ENCODE results near the gene GLIPR1L1. TPM values are rescaled to one million over a fixed set of nuclear protein-coding genes. Genes with fewer than 3 reads are reported as not detected.

Gene GLIPR1L1, protein sequence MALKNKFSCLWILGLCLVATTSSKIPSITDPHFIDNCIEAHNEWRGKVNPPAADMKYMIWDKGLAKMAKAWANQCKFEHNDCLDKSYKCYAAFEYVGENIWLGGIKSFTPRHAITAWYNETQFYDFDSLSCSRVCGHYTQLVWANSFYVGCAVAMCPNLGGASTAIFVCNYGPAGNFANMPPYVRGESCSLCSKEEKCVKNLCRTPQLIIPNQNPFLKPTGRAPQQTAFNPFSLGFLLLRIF
- total RNA-seq: not detected

GRCh38 chr12:75334384-75335030 is at the start of gene GLIPR1L1:
GLIPR1L1 (plus strand) TSS chr12:75334670; CDS start chr12:75334729, 59 bp downstream.

DNA sequence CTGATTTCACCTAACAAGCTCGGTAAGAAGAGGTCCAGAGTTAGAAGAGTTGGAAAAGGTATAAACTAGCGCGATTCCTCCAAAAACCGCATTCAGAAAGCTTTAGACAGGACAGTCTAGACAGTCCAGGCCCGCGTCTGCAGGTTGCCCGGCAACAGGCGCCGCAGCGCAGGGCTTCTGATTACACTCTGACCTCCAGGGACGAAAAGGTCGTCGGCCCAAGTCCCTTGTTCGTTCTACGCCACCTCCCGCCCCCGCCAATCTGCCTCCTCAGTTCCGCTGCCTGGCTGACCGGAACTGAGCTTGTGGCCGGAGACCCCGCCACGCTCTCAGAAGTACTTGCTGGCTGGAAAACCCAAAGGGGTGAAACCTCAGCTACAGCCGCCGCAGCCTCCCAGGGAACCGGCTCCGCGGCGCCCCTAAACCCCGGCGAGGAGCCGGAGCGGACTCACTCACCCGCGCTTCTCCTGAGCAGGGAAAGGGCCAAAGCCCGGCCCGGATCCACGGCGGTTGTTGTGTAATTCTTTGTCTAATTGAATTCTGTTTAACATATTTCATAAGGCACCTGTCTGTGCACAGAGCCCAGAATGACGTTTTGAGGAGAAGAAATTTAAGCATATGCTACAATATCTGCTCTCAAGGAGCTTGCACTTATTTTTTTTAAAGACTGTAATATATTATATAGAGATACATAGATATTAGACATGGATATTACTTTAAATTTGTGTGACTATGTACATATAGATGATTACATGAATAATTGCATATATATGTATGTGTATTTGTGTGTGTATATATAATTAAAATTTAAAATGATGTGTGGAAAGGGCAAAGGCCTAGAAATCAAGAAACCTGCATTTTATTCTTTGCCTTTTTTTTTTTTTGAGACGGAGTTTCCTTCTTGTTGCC is 4.3 kb upstream of the GLIPR1L1 start, which contains the start of gene CAPS2:
Gene CAPS2, minus strand, starts transcription at position 407 of the 909 bp plus-strand sequence. CDS start 3,826 bp downstream, outside the sequence.

DNA sequence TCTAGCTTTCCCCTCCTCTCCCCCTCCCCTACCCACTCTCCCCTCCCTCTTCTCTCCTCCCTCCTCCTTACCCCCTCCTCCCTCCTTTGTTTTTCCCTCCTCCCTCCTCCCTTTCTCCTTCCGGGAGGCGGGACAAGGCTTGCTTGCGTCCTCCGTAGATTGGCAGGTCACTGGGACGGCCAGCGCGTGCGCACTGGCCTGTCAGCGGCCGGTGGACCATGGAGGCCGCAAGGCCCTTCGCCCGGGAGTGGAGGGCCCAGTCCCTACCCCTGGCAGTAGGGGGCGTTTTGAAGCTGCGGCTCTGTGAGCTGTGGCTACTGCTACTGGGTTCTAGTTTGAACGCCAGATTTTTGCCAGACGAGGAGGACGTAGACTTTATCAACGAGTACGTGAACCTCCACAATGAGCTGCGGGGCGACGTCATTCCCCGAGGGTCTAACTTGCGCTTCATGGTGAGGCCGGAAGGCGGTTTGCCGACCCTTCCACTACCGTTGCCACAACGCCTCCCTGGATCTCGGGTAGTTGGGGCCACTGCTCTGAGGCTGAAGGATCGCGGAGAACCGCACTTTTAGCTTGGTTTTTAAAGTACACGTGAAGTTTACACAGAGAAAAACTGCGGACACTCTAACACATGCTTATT is 56.5 kb downstream of the GLIPR1L1 start, which contains the start of gene GLIPR1L2:
Gene GLIPR1L2, plus strand, starts transcription at position 191 of the 640 bp plus-strand sequence. Its CDS starts 28 bp downstream, at position 219.

Other genes starting within 250 kb of the GLIPR1L1 start
- gene KCNC2, start 124.8 kb upstream of the GLIPR1L1 start, total RNA-seq: 2.2 TPM
- 11.9 TPM for gene CAPS2, start 4.3 kb upstream of the GLIPR1L1 start, total RNA-seq
- gene GLIPR1L2, start 56.4 kb downstream of the GLIPR1L1 start, total RNA-seq: 3.4 TPM
- 12.8 TPM for gene GLIPR1, start 146.1 kb downstream of the GLIPR1L1 start, total RNA-seq
- gene KRR1, start 176.9 kb downstream of the GLIPR1L1 start, total RNA-seq: 62.0 TPM